GM19240 (cell line): ENCODE results near the gene CEBPB.
"Not testable (repeated sequence)": the region's sequence is repeated elsewhere in the genome, so short reads cannot be mapped to it uniquely, and the experiment has no call there.

Experiments used
- DNase-seq: peaks from one replicate; pipeline ENCODE4 v3.0.0; 2011; ENCODE audit warnings: low spot score; ENCODE audit not compliant: insufficient read length

Gene CEBPB

GRCh38 chr20:50190251-50191064 lies at the start of gene CEBPB:
CEBPB (plus strand) TSS chr20:50190830; CDS start chr20:50191034, 204 bp downstream.
- peak; percentile 67 for DNase-seq

- no peak for DNase-seq
Measured at GRCh38 chr20:50141018-50141675, 49.5 kb upstream of the CEBPB start.

- DNase-seq: no peak
Measured at GRCh38 chr20:50141811-50142561, 48.6 kb upstream of the CEBPB start.

- no peak for DNase-seq
Measured at GRCh38 chr20:50142812-50143211, 47.8 kb upstream of the CEBPB start.

- no peak for DNase-seq
Measured at GRCh38 chr20:50144362-50144761, 46.3 kb upstream of the CEBPB start.

- DNase-seq: no peak
Measured at GRCh38 chr20:50145566-50145965, 45.1 kb upstream of the CEBPB start.

- no peak for DNase-seq
Measured at GRCh38 chr20:50146214-50146613, 44.4 kb upstream of the CEBPB start.

GRCh38 chr20:50146732-50147662 lies 43.6 kb upstream of the CEBPB start:
- no peak for DNase-seq

GRCh38 chr20:50149481-50150254 lies 41.0 kb upstream of the CEBPB start:
- DNase-seq: no peak

GRCh38 chr20:50151034-50151743 lies 39.4 kb upstream of the CEBPB start:
- DNase-seq: no peak

- no peak for DNase-seq
Measured at GRCh38 chr20:50152394-50153152, 38.1 kb upstream of the CEBPB start.

GRCh38 chr20:50153153-50153499 lies 37.5 kb upstream of the CEBPB start:
- peak; percentile 32 for DNase-seq

GRCh38 chr20:50153500-50154377 lies 36.9 kb upstream of the CEBPB start, which contains the start of gene PEDS1:
PEDS1 (minus strand) TSS chr20:50153723; CDS start chr20:50153637, 86 bp downstream.
- peak; percentile 98 for DNase-seq

- DNase-seq: not testable (repeated sequence)
Measured at GRCh38 chr20:50161494-50161893, 29.1 kb upstream of the CEBPB start.

- no peak for DNase-seq
Measured at GRCh38 chr20:50163570-50164317, 26.9 kb upstream of the CEBPB start.

GRCh38 chr20:50165684-50166554 lies 24.7 kb upstream of the CEBPB start:
- peak; percentile 88 for DNase-seq
